Endothelial cell (in vitro differentiated cells): ENCODE data around the gene SBF1. TPM values are rescaled to one million over a fixed set of nuclear protein-coding genes. Genes with fewer than 3 reads are reported as not detected.
"Not testable (repeated sequence)": the region's sequence is repeated elsewhere in the genome, so short reads cannot be mapped to it uniquely, and the experiment has no call there.

Source experiments
- DNase-seq: peaks from one replicate; pipeline ENCODE4 v3.0.0; 2021; ENCODE audit warnings: low spot score
- H3K27ac Mint-ChIP-seq: one replicate; pipeline ENCODE4 v1.8.0; 2021; ENCODE audit warnings: mixed read lengths, inconsistent platforms; ENCODE audit not compliant: unreplicated experiment
- H3K27me3 Mint-ChIP-seq: one replicate; pipeline ENCODE4 v1.8.0; 2021; ENCODE audit warnings: mild to moderate bottlenecking, moderate library complexity, mixed read lengths, inconsistent platforms; ENCODE audit not compliant: unreplicated experiment
- H3K36me3 Mint-ChIP-seq: one replicate; pipeline ENCODE4 v1.8.0; 2021; ENCODE audit warnings: mild to moderate bottlenecking, low read depth, mixed read lengths, inconsistent platforms; ENCODE audit not compliant: unreplicated experiment
- H3K4me1 Mint-ChIP-seq: one replicate; pipeline ENCODE4 v1.8.0; 2021; ENCODE audit warnings: mild to moderate bottlenecking, mixed read lengths, inconsistent platforms; ENCODE audit not compliant: unreplicated experiment
- H3K4me3 Mint-ChIP-seq: one replicate; pipeline ENCODE4 v1.8.0; 2021; ENCODE audit warnings: mild to moderate bottlenecking, mixed read lengths, inconsistent platforms; ENCODE audit not compliant: unreplicated experiment
- H3K9me3 Mint-ChIP-seq: one replicate; pipeline ENCODE4 v1.8.0; 2021; ENCODE audit warnings: mixed read lengths, inconsistent platforms; ENCODE audit not compliant: unreplicated experiment
- total RNA-seq: library from RNA; stranded (reverse); fragmentation: NEBNext Ultra II Directional; extraction: Animal tissue kit (Norgen Biotek cat#: 25700); gene quantifications from one replicate; pipeline ENCODE4 v1.2.1, GENCODE V29; 2021; ENCODE audit not compliant: unreplicated experiment
- TF ChIP-seq, protein P1 (sequence below): fragments of 200-600 bp; sonication (generic); IDR thresholded peaks from one replicate; pipeline ENCODE4 v1.5.0; 2021; ENCODE audit warnings: antibody characterized with exemption; ENCODE audit not compliant: unreplicated experiment

SBF1 gene
- total RNA-seq, 1 donor from 2014 or later, result 76.7 TPM

DNA sequence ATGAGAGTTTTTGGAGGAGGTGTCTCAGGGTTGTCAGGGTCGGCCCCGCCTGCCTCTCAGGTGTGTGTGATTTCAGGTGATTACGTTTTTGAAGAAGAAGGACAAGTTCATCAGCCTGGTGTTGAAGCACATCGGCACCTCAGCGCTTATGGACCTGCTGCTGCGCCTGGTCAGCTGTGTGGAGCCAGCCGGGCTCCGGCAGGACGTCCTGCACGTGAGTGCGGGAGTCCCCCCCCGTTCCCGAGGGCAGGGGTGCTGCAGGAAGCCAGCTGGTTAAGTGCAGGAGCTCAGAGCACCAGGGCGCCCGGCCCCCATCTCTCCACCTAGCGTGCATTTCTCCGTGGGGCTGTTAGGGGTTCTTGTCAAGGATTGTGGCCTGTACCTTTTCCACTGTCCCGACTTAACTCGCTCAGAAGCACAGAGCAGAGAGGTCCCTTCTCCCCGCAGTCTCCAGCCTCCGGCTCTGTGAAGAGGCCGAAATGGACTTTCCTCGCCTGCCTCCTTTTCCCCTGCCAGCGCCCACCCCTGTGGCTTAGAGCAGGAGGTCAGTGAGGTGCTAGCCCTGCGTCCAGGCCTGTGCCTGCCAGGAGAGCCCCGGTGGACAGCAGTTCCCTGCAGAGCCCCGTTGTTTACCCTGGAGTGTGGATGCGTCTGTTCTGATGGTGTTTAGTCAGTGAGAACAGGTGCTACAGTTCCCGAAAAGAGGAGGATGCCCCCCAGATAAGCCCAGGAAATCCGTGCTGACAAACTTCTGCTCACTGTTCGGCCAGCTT, 60.2 kb downstream of the SBF1 start:
- peaks cover 19% of the 10 kb centered on the region for H3K36me3 Mint-ChIP-seq
- H3K27me3 Mint-ChIP-seq, result peaks cover 1% of the 10 kb centered on the region
- no peak overlapping the region for H3K4me3 Mint-ChIP-seq
- H3K27ac Mint-ChIP-seq, result no peak overlapping the region
- no peaks in the 10 kb centered on the region for H3K9me3 Mint-ChIP-seq
- DNase-seq, result no peak
- TF ChIP-seq, protein P1, sequence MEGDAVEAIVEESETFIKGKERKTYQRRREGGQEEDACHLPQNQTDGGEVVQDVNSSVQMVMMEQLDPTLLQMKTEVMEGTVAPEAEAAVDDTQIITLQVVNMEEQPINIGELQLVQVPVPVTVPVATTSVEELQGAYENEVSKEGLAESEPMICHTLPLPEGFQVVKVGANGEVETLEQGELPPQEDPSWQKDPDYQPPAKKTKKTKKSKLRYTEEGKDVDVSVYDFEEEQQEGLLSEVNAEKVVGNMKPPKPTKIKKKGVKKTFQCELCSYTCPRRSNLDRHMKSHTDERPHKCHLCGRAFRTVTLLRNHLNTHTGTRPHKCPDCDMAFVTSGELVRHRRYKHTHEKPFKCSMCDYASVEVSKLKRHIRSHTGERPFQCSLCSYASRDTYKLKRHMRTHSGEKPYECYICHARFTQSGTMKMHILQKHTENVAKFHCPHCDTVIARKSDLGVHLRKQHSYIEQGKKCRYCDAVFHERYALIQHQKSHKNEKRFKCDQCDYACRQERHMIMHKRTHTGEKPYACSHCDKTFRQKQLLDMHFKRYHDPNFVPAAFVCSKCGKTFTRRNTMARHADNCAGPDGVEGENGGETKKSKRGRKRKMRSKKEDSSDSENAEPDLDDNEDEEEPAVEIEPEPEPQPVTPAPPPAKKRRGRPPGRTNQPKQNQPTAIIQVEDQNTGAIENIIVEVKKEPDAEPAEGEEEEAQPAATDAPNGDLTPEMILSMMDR, result no peak
- peaks cover 6% of the 10 kb centered on the region for H3K4me1 Mint-ChIP-seq

DNA sequence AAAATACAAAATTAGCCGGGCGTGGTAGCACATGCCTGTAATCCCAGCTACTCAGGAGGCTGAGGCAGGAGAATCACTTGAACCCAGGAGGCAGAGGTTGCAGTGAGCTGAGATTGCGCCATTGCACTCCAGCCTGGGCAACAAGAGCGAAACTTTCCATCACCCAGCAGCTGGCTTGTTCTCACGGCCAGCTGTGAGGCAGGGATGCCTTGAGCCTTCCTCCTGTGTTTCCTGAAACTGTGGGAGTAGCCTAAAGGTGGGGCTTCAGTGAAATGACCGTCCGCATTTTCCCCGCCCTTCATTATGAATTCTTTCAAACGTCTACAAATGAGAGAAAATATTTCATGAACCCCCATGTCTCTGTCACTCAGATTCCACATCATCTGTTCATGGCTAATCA, 65.9 kb downstream of the SBF1 start:
- H3K9me3 Mint-ChIP-seq, DNase-seq, H3K27me3 Mint-ChIP-seq, H3K4me1 Mint-ChIP-seq, H3K27ac Mint-ChIP-seq, H3K4me3 Mint-ChIP-seq: not testable (repeated sequence)
- peaks cover 20% of the 10 kb centered on the region for H3K36me3 Mint-ChIP-seq

DNA sequence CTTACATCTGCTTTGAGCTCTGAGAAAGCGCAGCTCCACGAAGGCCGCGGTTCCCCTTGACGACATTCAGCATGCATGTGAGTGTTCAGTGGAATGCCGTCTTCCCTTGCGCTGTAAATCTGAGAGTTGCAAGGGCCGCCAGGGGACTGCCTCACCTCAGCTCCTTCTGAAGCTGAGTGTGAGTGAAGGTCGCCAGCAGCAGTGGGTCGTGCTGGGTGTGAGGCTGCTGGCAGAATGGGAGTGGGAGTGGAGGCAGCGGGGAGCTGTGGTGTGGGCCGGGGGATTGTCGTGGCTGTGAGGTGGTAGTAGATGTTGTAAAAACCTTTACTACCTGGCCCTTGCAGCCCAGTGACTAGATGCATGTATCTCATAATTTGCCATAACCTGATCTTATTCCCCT, 66.5 kb downstream of the SBF1 start:
- peaks cover 5% of the 10 kb centered on the region for H3K27me3 Mint-ChIP-seq
- TF ChIP-seq, protein P1, result no peak
- peaks cover 8% of the 10 kb centered on the region for H3K4me1 Mint-ChIP-seq
- no peak overlapping the region for H3K27ac Mint-ChIP-seq
- no peaks in the 10 kb centered on the region for H3K9me3 Mint-ChIP-seq
- DNase-seq, result no peak
- H3K4me3 Mint-ChIP-seq, result no peak overlapping the region
- peaks cover 20% of the 10 kb centered on the region for H3K36me3 Mint-ChIP-seq

DNA sequence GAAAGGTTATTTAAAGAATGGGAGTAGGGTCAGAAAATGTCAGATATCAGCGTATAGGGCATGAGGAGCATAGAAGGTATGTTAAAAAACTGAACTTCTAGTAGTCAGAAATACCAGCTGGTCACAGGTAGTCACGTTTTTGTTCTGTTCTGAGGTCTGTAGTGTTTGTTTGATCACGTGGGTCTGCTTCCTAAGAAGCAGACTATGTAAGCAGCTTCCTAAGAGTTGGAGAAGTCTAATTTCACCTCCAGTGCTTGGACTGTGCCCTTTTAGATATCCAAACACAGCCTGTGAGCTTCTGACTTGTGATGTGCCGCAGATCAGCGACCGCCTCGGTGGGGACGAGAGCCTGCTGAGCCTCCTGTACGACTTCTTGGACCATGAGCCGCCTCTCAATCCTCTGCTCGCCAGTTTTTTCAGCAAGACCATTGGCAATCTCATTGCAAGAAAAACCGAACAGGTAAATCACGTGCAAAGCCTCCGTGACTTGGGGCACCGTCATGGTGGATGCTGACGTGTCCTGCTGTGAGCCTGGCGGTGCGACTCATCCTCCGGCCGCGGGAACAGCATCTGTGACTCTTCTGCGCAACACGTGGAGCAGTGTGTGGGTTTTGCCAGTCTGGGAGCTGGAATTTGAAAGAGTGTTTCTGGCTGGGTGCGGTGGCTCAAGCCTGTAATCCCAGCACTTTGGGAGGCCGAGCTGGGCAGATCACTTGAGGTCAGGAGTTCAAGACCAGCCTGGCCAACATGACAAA, 68.2 kb downstream of the SBF1 start:
- Mint-ChIP-seq H3K4me1 (peaks cover 18% of the 10 kb centered on the region), H3K4me3 (no peak overlapping the region), H3K27ac (peak overlapping the region; percentile 42), H3K27me3 (peaks cover 8% of the 10 kb centered on the region), H3K36me3 (peaks cover 29% of the 10 kb centered on the region), H3K9me3 (no peaks in the 10 kb centered on the region)
- DNase-seq, result no peak
- TF ChIP-seq, protein P1, result no peak

DNA sequence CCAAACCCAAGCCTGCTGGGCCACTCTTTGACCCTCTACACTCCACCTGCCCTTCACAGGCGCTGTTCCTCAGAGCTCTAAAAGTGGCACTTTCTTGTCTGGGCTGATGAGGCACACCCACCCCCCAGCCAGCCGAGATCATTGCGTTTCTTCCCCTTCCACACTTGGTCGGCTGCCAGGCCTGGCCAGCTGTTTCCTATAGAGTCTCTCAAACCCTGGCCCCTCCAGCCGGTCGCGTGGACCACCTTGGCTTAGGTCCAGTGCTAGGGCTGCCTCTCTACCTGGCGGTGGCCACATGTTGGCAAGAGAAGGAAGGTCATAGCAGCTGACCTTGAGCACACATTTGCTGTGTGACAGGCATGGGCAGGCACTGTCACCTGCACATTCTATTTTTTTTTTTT, 71.1 kb downstream of the SBF1 start:
- peaks cover 35% of the 10 kb centered on the region for H3K4me1 Mint-ChIP-seq
- no peak overlapping the region for H3K4me3 Mint-ChIP-seq
- H3K9me3 Mint-ChIP-seq, result no peaks in the 10 kb centered on the region
- H3K27me3 Mint-ChIP-seq, result peaks cover 13% of the 10 kb centered on the region
- H3K27ac Mint-ChIP-seq, result no peak overlapping the region
- DNase-seq, result no peak
- peaks cover 27% of the 10 kb centered on the region for H3K36me3 Mint-ChIP-seq
- TF ChIP-seq, protein P1, result no peak
